Skeletal muscle cell (primary cell): ENCODE measurements around the gene LIX1L.
A peak's percentile ranks its signal among the peaks of the same experiment; 100 is the strongest.

Source experiments
- DNase-seq: peaks from one replicate; pipeline ENCODE4 v3.0.0-alpha.2; 2010; ENCODE audit warnings: low read depth
- H3K4me3 ChIP-seq: 2 replicates; pipeline ENCODE4 v1.5.1; 2011; ENCODE audit warnings: low read depth, mild to moderate bottlenecking, control low read depth, low read length, moderate library complexity

Gene LIX1L

GRCh38 chr1:145965119-145965744 is 7.4 kb upstream of the LIX1L start:
- no peak for DNase-seq
- peak overlapping the region; percentile 74 for H3K4me3 ChIP-seq

GRCh38 chr1:145964328-145965118 is 6.7 kb upstream of the LIX1L start, which contains the start of the genes ANKRD34A and POLR3GL:
TSS of gene ANKRD34A (minus strand) at chr1:145964575. CDS start at chr1:145961759, 2,816 bp downstream.
TSS of gene POLR3GL (plus strand) at chr1:145964690. CDS start at chr1:145974866, 10,176 bp downstream.
- H3K4me3 ChIP-seq: peak within 1 kb of the TSS; percentile 74
- peak; percentile 71 for DNase-seq

GRCh38 chr1:145963265-145964019 is 5.6 kb upstream of the LIX1L start:
- DNase-seq: no peak
- peak overlapping the region; percentile 74 for H3K4me3 ChIP-seq

GRCh38 chr1:145962157-145963102 is 4.6 kb upstream of the LIX1L start:
- no peak for DNase-seq
- H3K4me3 ChIP-seq: peak overlapping the region; percentile 64

- peak overlapping the region; percentile 64 for H3K4me3 ChIP-seq
- no peak for DNase-seq
These were observed 3.8 kb upstream of the LIX1L start for GRCh38 chr1:145961425-145962156.

- no peak for DNase-seq
- H3K4me3 ChIP-seq: peak overlapping the region; percentile 64
These were observed 3.2 kb upstream of the LIX1L start for GRCh38 chr1:145961109-145961424.

- H3K4me3 ChIP-seq: peak overlapping the region; percentile 64
- DNase-seq: no peak
These were observed 2.8 kb upstream of the LIX1L start for GRCh38 chr1:145960468-145961108.

- DNase-seq: no peak
- peak overlapping the region; percentile 64 for H3K4me3 ChIP-seq
These were observed 2.2 kb upstream of the LIX1L start for GRCh38 chr1:145959957-145960467.

GRCh38 chr1:145959333-145959732 is 1.5 kb upstream of the LIX1L start:
- no peak for DNase-seq
- no peak overlapping the region for H3K4me3 ChIP-seq

GRCh38 chr1:145958734-145959133 is 917 bp upstream of the LIX1L start:
- no peak overlapping the region for H3K4me3 ChIP-seq
- no peak for DNase-seq

GRCh38 chr1:145956781-145957442 is 905 bp downstream of the LIX1L start:
- peak overlapping the region; percentile 75 for H3K4me3 ChIP-seq

GRCh38 chr1:145956361-145956760 is 1.5 kb downstream of the LIX1L start:
- no peak for DNase-seq
- H3K4me3 ChIP-seq: peak overlapping the region; percentile 75

More at GRCh38 chr1:145956781-145957442, 905 bp downstream of the LIX1L start:
- no peak for DNase-seq

- peak overlapping the region; percentile 75 for H3K4me3 ChIP-seq
- no peak for DNase-seq
These were observed 2.4 kb downstream of the LIX1L start for GRCh38 chr1:145955436-145955835.

GRCh38 chr1:145953861-145954260 is 4.0 kb downstream of the LIX1L start:
- no peak for DNase-seq
- no peak overlapping the region for H3K4me3 ChIP-seq

GRCh38 chr1:145952903-145953302 is 4.9 kb downstream of the LIX1L start:
- DNase-seq: no peak
- H3K4me3 ChIP-seq: no peak overlapping the region

- no peak for DNase-seq
- no peak overlapping the region for H3K4me3 ChIP-seq
These were observed 6.3 kb downstream of the LIX1L start for GRCh38 chr1:145951526-145951925.

- peak; percentile 53 for DNase-seq
- H3K4me3 ChIP-seq: no peak overlapping the region
These were observed 8.6 kb downstream of the LIX1L start for GRCh38 chr1:145949219-145949618.
